NCI-H1694 (cell line): ENCODE results near the gene ZBED5.
"Not testable (repeated sequence)": the region's sequence is repeated elsewhere in the genome, so short reads cannot be mapped to it uniquely, and the experiment has no call there.

Experiments
- DNase-seq: peaks from one replicate; lab custom pipeline; 2025; lab: John Stamatoyannopoulos, UW

The ZBED5 gene

DNA sequence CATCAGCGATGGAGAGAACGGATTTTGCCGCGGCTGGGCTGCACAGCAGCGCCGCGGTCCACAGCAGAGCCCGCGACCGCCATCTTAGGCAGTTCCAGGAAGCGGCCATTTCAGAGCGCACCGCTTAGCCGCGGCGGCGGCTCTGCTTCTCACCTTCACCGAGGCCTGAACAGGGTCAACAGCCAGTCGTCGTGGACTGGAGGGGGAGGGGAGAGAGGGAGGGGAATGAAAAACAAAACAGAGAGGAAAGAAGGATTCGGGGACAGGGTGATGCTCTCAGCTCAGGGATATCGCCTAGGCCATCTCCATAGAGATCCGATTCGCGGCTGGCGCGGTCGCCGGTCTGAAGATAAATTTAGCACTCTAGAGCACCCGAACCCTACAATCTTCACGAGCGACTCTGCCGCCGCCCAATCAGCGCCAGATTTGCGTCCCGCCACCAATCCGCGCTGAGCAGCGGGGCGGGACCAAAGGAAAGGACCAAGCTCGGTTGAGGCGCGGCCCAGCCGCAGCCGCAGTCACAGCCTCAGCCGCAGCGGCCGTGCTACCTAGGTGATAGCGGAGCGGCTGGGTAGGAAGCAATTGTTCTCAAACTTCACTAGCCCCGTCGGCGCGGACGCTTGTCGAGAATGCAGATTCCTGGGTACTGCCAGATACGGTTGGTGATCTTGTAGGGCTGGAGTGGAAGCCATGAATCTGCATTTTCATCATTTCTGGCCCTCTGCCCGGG, at the start of gene ZBED5:
ZBED5 (minus strand) TSS at position 345 of the 730 bp plus-strand sequence. CDS start 3,108 bp downstream, outside the sequence.
- DNase-seq, result peak; percentile 90

DNA sequence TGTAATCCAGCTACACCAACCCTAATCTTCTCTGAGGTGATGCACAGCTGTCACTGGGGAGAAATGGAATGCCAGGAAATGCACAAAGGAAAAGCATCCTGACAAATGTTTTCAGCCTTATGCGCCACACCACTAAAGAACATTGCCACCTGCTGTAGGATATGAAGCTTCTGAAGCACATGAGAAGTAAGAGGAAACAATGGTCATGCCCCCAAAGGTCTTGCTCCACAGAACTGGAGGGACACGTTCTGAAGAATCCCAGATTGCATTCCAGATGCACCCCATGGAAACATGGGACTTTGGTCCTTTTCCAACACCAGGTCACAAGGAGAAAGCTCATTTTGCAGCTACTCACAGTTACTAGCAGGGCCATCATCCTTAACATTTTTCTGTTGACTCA, 48.7 kb upstream of the ZBED5 start:
- peak; percentile 22 for DNase-seq

DNA sequence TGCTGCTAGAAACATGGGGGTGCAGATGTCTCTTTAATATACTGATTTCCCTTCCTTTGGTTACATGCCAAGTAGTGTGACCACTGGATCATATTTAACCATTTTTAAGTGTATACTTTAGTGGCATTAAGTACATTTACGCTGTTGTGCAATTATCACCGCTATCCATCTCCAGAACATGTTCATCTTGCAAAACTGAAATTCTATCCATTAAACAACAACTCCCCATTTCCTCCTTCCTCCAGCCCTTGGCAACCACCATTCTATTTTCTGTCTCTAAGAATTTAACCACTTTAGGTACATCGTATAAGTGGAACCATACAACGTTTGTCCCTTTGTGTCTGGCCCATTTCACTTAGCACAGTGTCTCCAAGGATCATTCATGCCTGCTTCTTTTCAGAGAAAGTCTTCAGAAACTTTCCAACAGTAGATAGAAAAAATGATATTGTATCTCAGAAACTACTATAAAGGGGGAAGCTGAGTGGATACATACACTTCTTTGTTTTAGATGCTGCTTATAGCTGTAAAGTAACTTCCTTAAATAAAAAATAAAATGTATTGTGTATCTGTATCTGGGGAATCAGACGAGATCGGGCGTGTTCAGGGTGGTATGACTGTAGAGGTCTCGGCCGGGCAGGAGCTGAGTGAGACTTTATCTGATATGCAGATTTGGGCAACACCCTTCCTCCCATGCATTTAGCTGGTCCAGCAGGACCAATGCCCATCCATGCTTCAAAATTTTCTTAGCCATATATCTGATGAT, 44.6 kb upstream of the ZBED5 start:
- no peak for DNase-seq

DNA sequence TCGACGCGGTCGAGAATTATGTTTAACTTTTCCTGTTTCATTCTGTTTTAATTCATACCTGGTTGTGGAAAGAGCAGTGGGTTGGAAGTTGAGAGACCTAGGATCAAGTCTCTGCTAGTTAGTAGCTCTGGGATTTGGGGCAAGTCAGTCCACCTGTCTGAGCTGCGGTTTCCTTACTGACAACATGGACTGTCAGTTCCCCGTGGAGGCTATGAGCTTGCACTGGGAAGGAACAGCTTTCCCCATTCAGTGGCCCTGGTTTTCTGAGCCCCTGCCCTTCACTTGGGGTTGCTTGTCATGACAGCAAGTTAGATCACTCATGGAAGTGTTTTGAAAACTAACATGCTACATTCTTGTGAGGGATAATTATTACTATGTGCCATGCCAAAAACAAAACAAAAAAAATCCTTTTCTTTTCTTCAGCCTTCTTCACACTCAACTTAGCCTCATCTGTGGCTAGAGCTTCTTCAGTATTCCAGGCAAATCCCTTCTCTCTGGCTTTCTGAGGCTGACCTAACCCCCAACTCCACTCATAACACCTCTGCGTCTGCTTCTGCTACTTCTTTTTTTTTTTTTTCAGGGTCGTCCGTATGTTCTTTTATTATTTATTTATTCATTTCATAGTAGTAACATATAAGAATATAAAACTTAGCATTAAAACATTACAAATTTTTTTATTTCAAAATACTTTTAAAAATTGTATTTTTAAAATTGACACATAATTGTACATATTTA, 43.0 kb upstream of the ZBED5 start:
- DNase-seq, result no peak

DNA sequence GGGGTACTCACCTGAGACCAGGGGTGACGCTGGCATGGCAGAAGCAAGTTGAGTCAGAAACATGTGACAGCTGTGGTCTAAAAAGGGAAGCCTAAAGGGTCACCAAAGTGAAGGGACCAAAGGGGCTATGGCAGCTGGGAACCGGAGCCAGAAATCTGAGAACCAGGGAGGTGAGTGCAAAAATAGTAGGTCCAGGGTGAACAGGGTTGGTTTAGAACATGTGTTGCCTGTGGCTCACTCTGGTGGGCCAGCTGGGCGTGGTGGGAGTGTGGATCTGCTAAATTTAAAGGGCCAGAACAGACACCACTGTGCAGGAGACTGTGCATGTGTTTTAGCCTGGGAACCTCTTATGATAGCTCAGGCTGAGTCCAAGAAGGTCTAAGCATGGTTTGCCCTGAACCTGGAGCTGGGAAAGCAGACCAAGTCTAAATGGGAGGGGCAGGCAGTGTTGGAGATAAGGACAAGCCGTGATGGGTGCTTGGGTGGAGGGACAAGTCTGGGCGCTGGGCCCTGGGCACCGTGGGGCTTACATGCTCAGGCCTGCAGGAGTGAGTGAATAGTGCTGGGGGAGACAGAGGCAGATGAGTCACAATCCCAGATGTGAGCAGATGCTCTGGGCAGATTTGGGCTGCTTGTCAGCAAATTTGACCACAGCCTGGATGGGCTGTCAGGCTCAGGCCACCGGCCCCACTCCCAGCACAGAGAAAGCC, 41.4 kb upstream of the ZBED5 start:
- DNase-seq, result no peak

DNA sequence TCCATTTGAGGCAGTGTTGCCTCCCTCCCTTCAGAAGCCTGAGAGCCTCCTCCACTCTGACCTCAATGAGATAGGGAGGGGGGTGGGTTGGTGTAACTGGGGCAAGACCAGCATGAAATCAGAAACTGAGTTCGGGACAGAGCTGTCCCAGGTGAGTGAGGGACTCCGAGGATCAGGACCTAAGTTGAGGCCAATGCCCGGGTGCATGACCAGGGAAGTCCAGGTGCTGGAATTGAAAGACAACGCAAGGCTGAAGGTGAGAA, 40.8 kb upstream of the ZBED5 start:
- no peak for DNase-seq

DNA sequence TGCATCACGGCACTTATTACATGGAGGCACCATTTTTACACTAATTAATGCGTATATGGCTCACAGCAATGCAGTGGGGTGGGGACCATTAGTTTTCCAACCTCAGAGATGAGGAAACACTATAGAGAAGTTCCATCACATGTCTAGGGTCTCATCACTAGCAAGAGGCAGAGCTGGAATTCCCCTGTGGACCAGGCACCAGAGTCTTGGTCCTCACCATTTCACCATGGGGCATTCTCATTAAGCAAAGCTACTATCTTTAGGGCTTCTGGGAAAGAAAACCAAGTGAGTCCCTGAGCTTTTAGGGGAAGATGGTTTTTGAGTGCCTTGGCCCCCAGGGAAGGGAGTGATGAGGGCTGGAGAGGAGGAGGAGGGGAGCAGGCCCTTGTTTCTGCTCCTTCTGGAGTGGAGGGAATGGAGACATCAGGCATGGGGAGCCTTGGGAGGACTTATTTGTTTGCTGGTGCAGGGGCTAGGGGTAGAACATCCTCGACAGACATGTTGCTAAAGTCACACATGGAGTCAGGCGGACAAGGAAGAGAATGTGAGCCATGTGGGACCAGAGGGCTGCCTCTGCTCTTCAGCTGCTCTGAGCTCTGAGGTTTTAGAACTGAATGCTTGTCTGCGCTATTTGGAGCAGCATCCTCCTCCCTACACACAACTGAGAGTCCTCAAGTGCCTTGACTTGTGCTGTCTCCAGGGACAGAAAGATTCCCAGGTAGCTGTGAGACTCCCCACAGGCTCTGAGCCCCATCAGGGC, 40.3 kb upstream of the ZBED5 start:
- DNase-seq, result no peak

DNA sequence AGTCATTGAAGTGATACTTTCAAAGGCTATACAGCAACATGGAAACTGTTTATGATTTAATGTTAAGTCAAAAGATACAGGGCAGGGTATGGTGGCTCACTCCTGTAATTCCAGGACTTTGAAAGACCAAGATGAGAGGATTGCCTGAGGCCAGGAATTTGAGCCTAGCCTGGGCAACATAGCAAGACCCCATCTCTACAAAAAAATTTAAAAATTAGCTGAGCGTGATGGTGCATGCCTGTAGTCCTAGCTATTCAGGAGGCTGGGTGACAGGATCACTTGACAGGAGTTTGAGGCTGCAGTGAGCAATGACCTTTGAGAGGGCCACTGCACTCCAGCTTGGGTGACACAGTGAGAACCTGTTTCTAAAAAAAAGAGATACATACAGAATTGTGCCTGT, 39.3 kb upstream of the ZBED5 start:
- no peak for DNase-seq

DNA sequence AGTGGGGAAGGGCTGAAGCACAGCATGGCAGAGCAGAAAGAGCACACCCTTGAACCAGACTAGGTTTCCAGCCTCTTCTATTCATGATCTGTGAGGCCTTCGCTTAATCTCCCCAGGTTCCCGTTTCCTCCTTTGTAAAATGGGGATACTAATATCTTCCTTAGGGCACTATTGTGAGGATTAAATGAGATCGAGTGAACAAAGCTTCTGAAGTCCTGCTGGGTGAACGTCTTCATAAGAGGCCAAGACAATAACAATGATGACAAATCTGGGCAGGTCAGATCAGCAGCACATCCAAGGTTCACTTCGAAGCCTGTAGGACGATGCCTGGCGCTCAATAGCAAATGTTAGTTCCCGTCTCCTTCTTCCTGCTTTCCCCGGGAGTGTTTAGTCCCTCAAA, 38.6 kb upstream of the ZBED5 start:
- no peak for DNase-seq

DNA sequence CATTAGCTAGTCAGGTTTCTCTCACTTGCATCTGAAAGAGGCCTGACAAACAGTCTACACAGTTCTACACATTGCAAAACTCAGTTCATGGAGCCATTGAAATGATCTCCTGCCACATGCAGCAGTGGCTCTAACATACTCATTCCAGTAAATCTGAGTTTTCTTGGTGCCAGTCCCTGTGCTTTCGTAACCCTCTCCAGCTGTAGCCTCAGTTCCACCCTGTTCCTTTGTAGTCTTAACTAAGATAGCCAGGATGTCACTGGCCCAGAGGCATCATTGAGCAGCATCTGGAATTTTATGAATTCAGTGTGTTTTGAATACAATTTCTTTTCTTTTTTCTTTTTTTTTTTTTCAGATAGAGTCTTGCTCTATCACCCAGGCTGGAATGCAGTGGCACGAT, 37.4 kb upstream of the ZBED5 start:
- no peak for DNase-seq

DNA sequence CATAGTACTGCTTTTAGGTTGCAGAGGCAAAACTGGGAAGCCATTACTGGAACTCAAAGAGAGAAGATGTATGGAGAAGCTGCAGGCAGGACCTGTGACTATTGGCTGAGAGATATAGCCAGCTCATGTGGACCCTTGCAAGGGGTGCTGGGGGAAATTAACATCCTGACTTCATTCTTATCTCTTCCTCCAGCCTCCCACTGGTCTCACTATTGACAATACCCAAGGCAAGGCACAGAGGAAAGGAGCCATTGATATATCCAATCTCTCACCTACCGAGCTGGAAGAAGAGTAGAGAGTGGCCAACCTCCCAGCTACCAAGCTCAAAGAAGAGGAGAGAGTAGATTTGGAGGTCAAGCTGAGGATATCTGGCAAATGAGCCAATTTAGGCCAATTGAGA, 36.8 kb upstream of the ZBED5 start:
- no peak for DNase-seq

DNA sequence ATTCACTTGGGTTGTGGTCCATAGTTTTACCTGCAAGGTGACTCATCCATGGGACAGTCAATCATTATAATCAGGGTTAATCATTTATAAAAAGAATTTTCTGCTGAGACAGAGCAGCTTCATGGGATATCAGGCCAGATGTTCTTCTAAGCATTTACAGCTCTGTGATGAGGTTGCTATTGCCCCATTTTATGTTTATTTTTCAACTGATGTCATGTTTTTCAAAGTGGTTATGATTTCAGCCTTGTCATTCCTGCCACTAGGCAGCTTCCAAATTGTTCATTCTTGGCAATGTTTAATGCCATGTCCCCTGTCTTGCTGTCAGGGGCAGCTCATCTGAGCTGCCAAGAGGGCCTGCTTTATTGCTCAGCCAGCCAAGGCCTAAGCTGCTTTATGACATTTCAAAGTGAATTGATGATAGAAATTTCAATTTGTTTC, 35.9 kb upstream of the ZBED5 start:
- DNase-seq, result no peak

DNA sequence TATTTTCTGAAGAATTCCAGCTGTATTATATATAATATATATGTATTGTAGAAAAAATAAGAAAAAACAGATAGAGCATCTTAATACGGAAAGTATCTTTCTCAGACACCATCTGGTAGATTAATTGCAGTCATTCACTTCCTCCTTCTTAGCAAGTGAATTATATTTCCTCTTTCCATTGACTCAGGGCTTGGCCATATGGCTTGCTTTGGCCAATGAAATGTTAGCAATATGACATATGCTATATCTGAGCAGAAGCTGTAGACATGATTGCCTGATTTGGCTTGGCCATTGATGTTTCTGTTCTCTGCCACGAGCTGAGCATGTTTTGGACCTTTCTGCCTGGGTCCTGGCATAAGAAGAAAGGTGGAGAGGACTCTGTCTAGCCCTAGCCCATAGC, 34.4 kb upstream of the ZBED5 start:
- no peak for DNase-seq

DNA sequence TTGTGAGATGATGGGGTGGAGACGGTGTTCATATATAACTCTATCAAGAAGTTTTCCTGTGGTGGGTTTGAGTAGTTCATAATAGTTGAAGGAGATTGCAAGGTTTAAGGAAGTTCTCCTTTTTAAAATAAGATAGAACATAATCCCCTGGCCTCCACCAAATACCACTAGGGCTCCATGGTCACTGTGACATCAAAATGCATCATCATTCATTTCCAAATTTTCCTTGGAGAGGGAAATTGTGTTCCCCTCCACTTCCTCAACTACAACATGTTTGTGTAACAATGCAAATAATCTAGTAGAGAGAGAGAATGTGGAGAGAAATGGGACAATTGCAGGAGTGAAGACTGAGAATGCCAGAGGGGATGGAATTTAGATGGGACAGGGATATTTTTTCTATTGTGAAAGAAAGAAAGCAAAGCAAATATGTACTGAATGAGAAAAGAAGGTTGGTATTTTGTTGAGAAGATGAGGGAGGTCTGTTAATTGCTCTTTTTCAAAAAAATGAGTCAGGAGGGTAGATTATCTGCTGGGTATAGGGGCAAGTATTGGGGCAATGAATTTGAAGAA, 33.4 kb upstream of the ZBED5 start:
- DNase-seq, result no peak

DNA sequence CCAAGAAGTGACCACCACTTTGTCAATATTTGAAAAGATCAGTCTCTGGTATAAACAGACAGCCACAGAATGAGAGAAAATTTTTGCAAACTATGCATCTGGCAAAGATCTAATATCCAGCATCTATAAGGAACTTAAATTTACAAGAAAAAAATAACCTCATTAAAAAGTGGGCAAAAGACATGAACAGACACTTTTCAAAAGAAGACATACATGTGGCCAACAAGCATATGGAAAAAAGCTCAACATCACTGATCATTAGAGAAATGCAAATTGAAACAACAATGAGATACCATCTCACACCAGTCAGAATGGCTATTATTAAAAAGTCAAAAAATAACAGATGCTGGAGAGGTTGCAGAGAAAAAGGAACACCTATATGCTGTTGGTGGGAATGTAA, 32.2 kb upstream of the ZBED5 start:
- DNase-seq, result not testable (repeated sequence)

DNA sequence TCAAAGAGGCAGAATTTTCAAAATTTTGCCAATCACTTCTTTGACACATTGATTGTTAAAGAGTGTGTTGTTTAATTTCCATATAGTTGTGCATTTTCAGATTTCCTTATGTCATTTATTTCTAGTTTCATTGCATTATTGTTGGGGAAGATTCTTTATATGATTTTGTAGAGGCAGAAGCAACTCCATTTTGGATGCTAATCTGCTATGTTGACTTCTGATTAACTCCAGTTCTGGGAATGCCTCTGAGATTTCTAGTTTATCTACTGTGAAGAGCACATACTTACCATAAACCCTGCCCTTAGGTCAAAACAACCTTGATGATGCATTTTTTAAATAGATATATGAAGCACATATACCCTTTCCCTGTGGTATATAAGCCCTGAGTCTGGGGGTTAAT, 29.5 kb upstream of the ZBED5 start:
- DNase-seq, result no peak

DNA sequence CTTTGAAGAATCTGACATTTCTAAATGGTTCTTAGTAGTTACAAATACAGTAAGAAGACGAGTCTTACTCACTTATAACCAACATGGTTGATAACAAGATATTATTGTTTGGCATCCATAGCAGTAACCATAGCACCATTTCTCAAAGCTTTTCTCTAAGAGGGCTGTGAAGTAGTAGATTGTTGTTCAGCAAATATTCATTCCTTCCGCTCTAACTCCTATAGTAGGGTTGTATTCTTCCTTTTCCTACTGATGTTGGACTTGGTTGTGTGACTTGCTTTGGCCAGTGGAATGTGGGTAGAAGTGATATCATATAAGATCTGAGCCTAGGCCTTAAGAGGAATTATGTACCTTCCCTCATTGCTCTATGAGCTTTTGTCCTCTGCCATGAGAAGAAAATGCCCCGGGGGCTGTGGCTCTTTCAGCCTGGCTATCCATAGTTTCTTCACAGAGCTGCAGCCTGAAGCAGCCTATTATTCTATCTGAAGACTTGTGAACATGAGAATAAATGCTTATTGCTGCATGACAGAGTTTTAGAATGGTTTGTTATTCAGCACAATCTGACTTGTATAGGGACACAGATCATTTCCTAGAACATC, 28.9 kb upstream of the ZBED5 start:
- no peak for DNase-seq

DNA sequence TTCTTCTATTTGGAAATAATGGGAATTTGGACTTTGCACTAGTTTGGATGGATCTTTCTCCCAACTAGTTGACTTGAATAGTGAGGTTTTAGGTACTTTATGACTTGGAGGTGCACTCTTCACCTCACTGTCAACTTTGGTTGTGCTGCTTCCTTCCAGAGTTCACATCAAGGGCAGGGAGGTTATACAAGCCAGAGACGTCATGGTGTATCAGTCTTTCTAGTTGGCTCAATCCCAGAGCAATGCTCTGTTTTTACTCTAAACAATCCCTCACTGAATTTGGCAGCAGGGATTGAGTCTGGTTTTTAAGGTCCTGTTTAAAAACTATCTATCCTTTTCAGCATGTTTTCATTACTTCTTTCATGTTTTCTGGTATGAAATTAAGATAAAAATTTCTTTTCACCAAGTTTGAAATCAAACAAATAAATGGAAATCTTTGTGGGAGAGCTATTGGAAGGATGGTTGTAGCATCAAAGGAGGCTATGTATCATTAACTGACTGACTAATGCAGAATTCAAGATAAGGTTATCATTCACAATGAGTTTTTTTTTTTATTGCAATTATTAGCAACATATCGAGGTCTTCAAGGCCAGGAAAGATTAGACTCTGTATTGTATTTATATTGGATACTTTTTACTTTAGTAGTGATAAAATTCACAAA, 28.0 kb upstream of the ZBED5 start:
- no peak for DNase-seq

DNA sequence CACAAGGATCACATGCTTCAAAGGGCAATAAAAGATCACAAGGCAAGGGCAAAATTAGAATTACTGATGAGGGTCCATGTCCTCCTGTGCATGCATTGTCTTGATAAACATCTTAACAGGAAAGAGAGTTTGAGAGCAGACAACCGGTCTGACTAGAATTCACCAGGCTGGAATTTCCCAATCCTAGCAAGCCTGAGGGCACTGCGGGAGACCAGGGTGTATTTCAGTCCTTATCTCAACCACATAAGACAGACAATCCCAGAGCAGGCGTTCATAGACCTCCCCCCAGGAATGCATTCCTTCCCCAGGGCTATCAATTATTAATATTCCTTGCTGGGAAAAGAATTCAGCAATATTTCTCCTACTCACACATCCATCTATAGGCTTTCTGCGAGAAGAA, 26.4 kb upstream of the ZBED5 start:
- DNase-seq, result not testable (repeated sequence)

DNA sequence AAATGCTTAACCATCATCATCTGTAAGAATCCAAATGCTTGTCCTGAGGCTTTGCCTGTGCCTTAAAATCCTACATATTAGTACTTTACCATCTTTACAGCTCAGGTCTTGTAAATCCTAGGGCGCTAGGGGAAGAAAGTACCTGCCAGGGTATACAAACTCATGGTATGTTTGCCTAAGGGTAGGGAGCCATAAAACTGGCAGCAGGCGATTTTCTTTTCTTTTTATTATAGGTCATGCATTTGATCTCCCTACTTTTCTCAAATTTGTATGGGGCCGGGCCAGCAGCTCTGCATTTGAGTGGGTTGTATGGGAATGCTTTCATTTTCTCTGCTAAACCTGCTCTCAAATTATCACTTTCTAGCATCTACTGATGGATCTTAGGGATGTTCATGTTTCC, 24.0 kb upstream of the ZBED5 start:
- DNase-seq, result no peak
